Endothelial cell of umbilical vein (primary cell): Measurements from ENCODE around the gene ZBTB46. TPM values are rescaled to one million over a fixed set of nuclear protein-coding genes. Genes with fewer than 3 reads are reported as not detected.

Experiments used
- BruUV-seq: library from RNA; stranded (reverse); fragments of 400-500 nt; replicated peaks from 2 replicates; lab custom pipeline; 2021; lab: Mats Ljungman, UMichigan
- CTCF ChIA-PET: fragments of 300-600, 350-600 bp; sonication (Branson Sonifier 250); formaldehyde crosslinking; loops from one replicate; lab custom pipeline; 2021; ENCODE audit warnings: antibody characterized with exemption, inconsistent platforms; lab: Charles Lee
- POLR2A ChIA-PET: fragments of 300-600, 350-600 bp; sonication (Branson Sonifier 250); formaldehyde crosslinking; loops from one replicate; lab custom pipeline; 2021; ENCODE audit warnings: antibody characterized with exemption, inconsistent platforms; lab: Charles Lee
- DNase-seq: peaks from one replicate; pipeline ENCODE4 v3.0.0-alpha.2; 2011; ENCODE audit warnings: low read depth, low spot score
- FAIRE-seq: peaks from 2 replicates; lab custom pipeline; 2011; peaks lifted over from hg19 to GRCh38; lab: Jason Lieb, UNC
- H2AFZ ChIP-seq: 2 replicates; pipeline ENCODE4 v1.6.0; 2012; ENCODE audit warnings: low read depth, low read length, control low read depth, inconsistent platforms
- H3K27ac ChIP-seq: 2 replicates; pipeline ENCODE4 v1.5.1; 2011; ENCODE audit warnings: low read depth, mild to moderate bottlenecking, control low read depth, low read length, moderate library complexity; ENCODE audit not compliant: insufficient read depth
- H3K27me3 ChIP-seq, 2 experiments: 2 replicates each; pipeline versions ENCODE4 v1.6.0 to v1.6.1; 2011; ENCODE audit warnings: low read length in 2 of 2, mixed read lengths in 1 of 2; ENCODE audit not compliant: control insufficient read depth in 2 of 2, insufficient read depth in 2 of 2
- H3K36me3 ChIP-seq, 2 experiments: 2 replicates in 1 of 2; 3 replicates in 1 of 2; pipeline ENCODE4 v1.5.1; 2011; ENCODE audit warnings: low read length in 2 of 2, mild to moderate bottlenecking in 1 of 2, moderate library complexity in 1 of 2; ENCODE audit not compliant: control insufficient read depth in 2 of 2, insufficient read depth in 2 of 2; ENCODE audit errors: extremely low read depth in 1 of 2
- H3K4me1 ChIP-seq: 3 replicates; pipeline ENCODE4 v1.5.1; 2011; ENCODE audit warnings: mild to moderate bottlenecking, low read length; ENCODE audit not compliant: control insufficient read depth, insufficient read depth; ENCODE audit errors: extremely low read depth
- H3K4me2 ChIP-seq: 2 replicates; pipeline ENCODE4 v1.6.1; 2011; ENCODE audit warnings: low read length, control low read depth, mixed read lengths; ENCODE audit not compliant: insufficient read depth
- H3K4me3 ChIP-seq, 3 experiments: fragments of 200-600 bp in 1 of 3; sonication (generic), shearing (Covaris generic) in 1 of 3; replicated peaks in 1 of 3; 2 replicates each; pipeline ENCODE4 v1.5.1; 2011 to 2016; ENCODE audit warnings: control low read depth in 3 of 3, low read length in 3 of 3, mild to moderate bottlenecking in 2 of 3, inconsistent platforms in 1 of 3, low read depth in 1 of 3, moderate library complexity in 1 of 3; ENCODE audit not compliant: insufficient read depth in 1 of 3
- H3K79me2 ChIP-seq: 2 replicates; pipeline ENCODE4 v1.6.0; 2012; ENCODE audit warnings: low read length, inconsistent platforms; ENCODE audit not compliant: control insufficient read depth, insufficient read depth
- H3K9ac ChIP-seq: replicated peaks from 2 replicates; pipeline ENCODE3; 2011; ENCODE audit warnings: low read length, control low read depth; ENCODE audit not compliant: insufficient read depth; ENCODE audit errors: extremely low read depth
- H3K9me1 ChIP-seq: replicated peaks from 3 replicates; pipeline ENCODE4 v1.6.0; 2011; ENCODE audit warnings: mild to moderate bottlenecking, low read length; ENCODE audit not compliant: control insufficient read depth, insufficient read depth; ENCODE audit errors: extremely low read depth
- H3K9me3 ChIP-seq: replicated peaks from 2 replicates; pipeline ENCODE4 v1.5.1; 2012; ENCODE audit warnings: low read length, inconsistent platforms; ENCODE audit not compliant: control insufficient read depth, insufficient read depth
- H4K20me1 ChIP-seq: replicated peaks from 2 replicates; pipeline ENCODE3; 2011; ENCODE audit warnings: mild to moderate bottlenecking, low read length; ENCODE audit not compliant: control insufficient read depth, insufficient read depth; ENCODE audit errors: extremely low read depth
- EZH2 ChIP-seq: IDR thresholded peaks from 2 replicates; pipeline ENCODE4 v1.6.1; 2012; ENCODE audit warnings: borderline replicate concordance, low read depth, mild to moderate bottlenecking, moderate library complexity, low read length, inconsistent platforms; ENCODE audit not compliant: severe bottlenecking
- FOS ChIP-seq: IDR thresholded peaks from 2 replicates; pipeline ENCODE4 v1.6.1; 2011; ENCODE audit warnings: mild to moderate bottlenecking, low read length, moderate library complexity, borderline replicate concordance; ENCODE audit not compliant: insufficient read depth
- GATA2 ChIP-seq: IDR thresholded peaks from 2 replicates; pipeline ENCODE4 v1.7.0; 2011; ENCODE audit warnings: low read depth, mild to moderate bottlenecking, moderate library complexity, mixed read lengths, low read length; ENCODE audit not compliant: insufficient read length, insufficient read depth
- JUN ChIP-seq: IDR thresholded peaks from 2 replicates; pipeline ENCODE4 v1.6.1; 2011; ENCODE audit warnings: borderline replicate concordance, low read depth; ENCODE audit not compliant: insufficient read length, insufficient read depth
- MYC ChIP-seq: IDR thresholded peaks from one replicate; pipeline ENCODE4 v1.6.1; 2011; ENCODE audit warnings: mild to moderate bottlenecking, low read depth, low read length
- POLR2A ChIP-seq: IDR thresholded peaks from 2 replicates; pipeline ENCODE4 v1.6.1; 2012; ENCODE audit warnings: low read depth, mild to moderate bottlenecking, control low read depth, low read length
- POLR2AphosphoS5 ChIP-seq: IDR thresholded peaks from 2 replicates; pipeline ENCODE4 v1.6.1; 2012; ENCODE audit warnings: low read depth, mild to moderate bottlenecking, control low read depth, low read length, moderate library complexity; ENCODE audit not compliant: insufficient read depth
- dilution Hi-C: fragments of 300-500 bp; cut with MboI; formaldehyde crosslinking; loops from one replicate; pipeline ENCODE4 v1.15.0; 2019; ENCODE audit warnings: low sequenced_read_pairs; ENCODE audit not compliant: extremely low pct_ligation_motif_present
- intact Hi-C: fragments of 100-400 bp; cut with micrococcal nuclease; formaldehyde crosslinking; loops from one replicate; pipeline ENCODE4 v1.10.0; 2022
- polyA plus RNA-seq, 4 experiments: library from polyadenylated mRNA; depleted of rRNA in 3 of 4; stranded (reverse) in 3 of 4; unstranded in 1 of 4; fragments of >200 nt; gene quantifications; 2 replicates each; pipeline versions ENCODE4 v1.2.1 to v1.2.3, GENCODE V29; 2011 to 2012; ENCODE audit warnings: missing spikeins in 1 of 4
- total RNA-seq: library from RNA; stranded (reverse); gene quantifications from 2 replicates; pipeline ENCODE4 v1.2.3, GENCODE V29; 2021
- TF ChIP-seq, protein P1 (sequence below), 2 donors: IDR thresholded peaks; 1 replicate in 1 of 2; 2 replicates in 1 of 2; pipeline ENCODE4 v1.5.1; 2011; ENCODE audit warnings: low read length in 2 of 2, mild to moderate bottlenecking in 2 of 2, moderate library complexity in 2 of 2, control low read depth in 1 of 2, inconsistent platforms in 1 of 2, low read depth in 1 of 2; ENCODE audit not compliant: insufficient read depth in 1 of 2; ENCODE audit errors: extremely low read depth in 1 of 2
- TF ChIP-seq, protein P2 (sequence below): IDR thresholded peaks from 2 replicates; pipeline ENCODE4 v1.6.1; 2011; ENCODE audit not compliant: insufficient read depth, insufficient read length

The ZBTB46 gene
- total and polyA plus RNA-seq, 2 donors (not counting 3 experiments of a cell fraction or from before 2014, with no cell fraction given): 1.3 to 7.1 TPM

DNA sequence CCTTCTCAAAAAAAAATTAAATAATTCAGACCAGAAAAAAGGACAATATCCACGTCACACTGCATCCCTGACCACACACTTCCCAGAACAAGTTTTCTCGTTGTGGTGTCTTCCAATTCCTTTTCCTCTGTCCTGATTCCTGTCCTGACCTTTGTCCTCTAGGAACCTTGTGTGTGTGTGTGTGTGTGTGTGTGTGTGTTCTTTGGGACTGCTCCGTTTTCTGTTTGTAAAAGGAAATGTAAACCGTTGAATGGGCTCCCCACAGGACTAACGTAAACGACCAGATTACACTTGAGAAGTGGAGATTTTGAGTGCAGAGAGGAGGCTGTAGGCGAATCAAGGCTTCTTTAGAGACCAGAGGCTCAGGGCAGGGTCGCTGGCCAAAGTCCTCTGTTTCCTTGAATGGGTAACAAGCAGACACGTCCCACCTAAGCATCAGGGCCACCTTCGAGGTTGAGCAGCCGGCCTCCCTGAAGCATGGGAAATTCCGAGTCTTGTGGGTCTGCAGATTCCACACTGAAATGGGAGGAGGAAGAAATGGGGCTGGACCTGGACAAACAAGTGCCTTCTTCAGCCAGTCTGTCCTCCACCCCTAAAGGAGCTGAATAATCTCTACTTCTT is 7.3 kb downstream of the ZBTB46 start:
- ChIA-PET POLR2A (no interaction called here), CTCF (interaction anchor here (1.3 kb wide), 1 partner anchor 18 kb away, joined by 3 read pairs; no protein-coding TSS in a partner anchor)
- Histone ChIP-seq H3K4me1 (no peaks in the 10 kb centered on the region), H3K79me2 (no peaks in the 10 kb centered on the region), H3K27me3 (peaks cover 9% of the 10 kb centered on the region in 2 experiments), H3K36me3 (no peaks in the 10 kb centered on the region), H2AFZ (no peak overlapping the region), H3K27ac (no peak overlapping the region), H3K4me2 (no peak overlapping the region), H3K9me3 (no peaks in the 10 kb centered on the region), H4K20me1 (no peaks in the 10 kb centered on the region), H3K9me1 (no peaks in the 10 kb centered on the region), H3K9ac (no peak overlapping the region), H3K4me3 (no peak overlapping the region)
- no peak for FAIRE-seq
- BruUV-seq: no TSS peak
- dilution Hi-C loops (no loop called here), intact Hi-C loops (no loop called here)
- TF ChIP-seq EZH2 (no peak), FOS (no peak), JUN (no peak), POLR2A (no peak), POLR2AphosphoS5 (no peak), GATA2 (no peak), MYC (no peak)
- TF ChIP-seq, protein P1, sequence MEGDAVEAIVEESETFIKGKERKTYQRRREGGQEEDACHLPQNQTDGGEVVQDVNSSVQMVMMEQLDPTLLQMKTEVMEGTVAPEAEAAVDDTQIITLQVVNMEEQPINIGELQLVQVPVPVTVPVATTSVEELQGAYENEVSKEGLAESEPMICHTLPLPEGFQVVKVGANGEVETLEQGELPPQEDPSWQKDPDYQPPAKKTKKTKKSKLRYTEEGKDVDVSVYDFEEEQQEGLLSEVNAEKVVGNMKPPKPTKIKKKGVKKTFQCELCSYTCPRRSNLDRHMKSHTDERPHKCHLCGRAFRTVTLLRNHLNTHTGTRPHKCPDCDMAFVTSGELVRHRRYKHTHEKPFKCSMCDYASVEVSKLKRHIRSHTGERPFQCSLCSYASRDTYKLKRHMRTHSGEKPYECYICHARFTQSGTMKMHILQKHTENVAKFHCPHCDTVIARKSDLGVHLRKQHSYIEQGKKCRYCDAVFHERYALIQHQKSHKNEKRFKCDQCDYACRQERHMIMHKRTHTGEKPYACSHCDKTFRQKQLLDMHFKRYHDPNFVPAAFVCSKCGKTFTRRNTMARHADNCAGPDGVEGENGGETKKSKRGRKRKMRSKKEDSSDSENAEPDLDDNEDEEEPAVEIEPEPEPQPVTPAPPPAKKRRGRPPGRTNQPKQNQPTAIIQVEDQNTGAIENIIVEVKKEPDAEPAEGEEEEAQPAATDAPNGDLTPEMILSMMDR (IDR thresholded peaks at IDR 0.05; ENCODE audit: extremely low read depth in 1 of 2, insufficient read depth in 1 of 2, low read depth in 1 of 2, low read length in 2 of 2): no peak
- TF ChIP-seq, protein P2, sequence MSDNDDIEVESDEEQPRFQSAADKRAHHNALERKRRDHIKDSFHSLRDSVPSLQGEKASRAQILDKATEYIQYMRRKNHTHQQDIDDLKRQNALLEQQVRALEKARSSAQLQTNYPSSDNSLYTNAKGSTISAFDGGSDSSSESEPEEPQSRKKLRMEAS: no peak
- no peak for DNase-seq
